H9 (cell line): ENCODE results near the gene HOXD11. TPM values are rescaled to one million over a fixed set of nuclear protein-coding genes. Genes with fewer than 3 reads are reported as not detected.

Source experiments
- DNase-seq: peaks from one replicate; pipeline ENCODE4 v3.0.0-alpha.2; 2017
- H2AFZ ChIP-seq: one replicate; pipeline ENCODE4 v1.6.1; 2013; ENCODE audit warnings: mild to moderate bottlenecking, low read length, control low read depth, moderate library complexity
- H2AK5ac ChIP-seq: 2 replicates; pipeline ENCODE4 v1.6.1; 2013; ENCODE audit warnings: low read length, control low read depth, mixed read lengths; ENCODE audit not compliant: insufficient read length
- H2BK120ac ChIP-seq: one replicate; pipeline ENCODE4 v1.6.1; 2013; ENCODE audit warnings: low read depth, mild to moderate bottlenecking, low read length, control low read depth, inconsistent platforms; ENCODE audit not compliant: poor library complexity, severe bottlenecking
- H2BK12ac ChIP-seq: 2 replicates; pipeline ENCODE4 v1.6.1; 2013; ENCODE audit warnings: low read length, control low read depth, mixed read lengths, low read depth; ENCODE audit not compliant: insufficient read length
- H2BK15ac ChIP-seq: 2 replicates; pipeline ENCODE4 v1.6.1; 2013; ENCODE audit warnings: low read depth, low read length, control low read depth
- H2BK20ac ChIP-seq: one replicate; pipeline ENCODE4 v1.6.1; 2013; ENCODE audit warnings: low read depth, mild to moderate bottlenecking, low read length, control low read depth, inconsistent platforms; ENCODE audit not compliant: poor library complexity, severe bottlenecking
- H2BK5ac ChIP-seq: 2 replicates; pipeline ENCODE4 v1.6.1; 2013; ENCODE audit warnings: low read length, control low read depth, mixed read lengths; ENCODE audit not compliant: insufficient read length
- H3K14ac ChIP-seq: 2 replicates; pipeline ENCODE4 v1.6.1; 2013; ENCODE audit warnings: low read length, control low read depth; ENCODE audit not compliant: insufficient read depth
- H3K18ac ChIP-seq: 2 replicates; pipeline ENCODE4 v1.6.1; 2013; ENCODE audit warnings: low read depth, mild to moderate bottlenecking, mixed read lengths, low read length, control low read depth; ENCODE audit not compliant: insufficient read length
- H3K23ac ChIP-seq: 2 replicates; pipeline ENCODE4 v1.6.1; 2013; ENCODE audit warnings: low read length, control low read depth, mixed read lengths, low read depth; ENCODE audit not compliant: insufficient read length
- H3K23me2 ChIP-seq: 2 replicates; pipeline ENCODE4 v1.6.1; 2013; ENCODE audit warnings: low read depth, mild to moderate bottlenecking, mixed read lengths, low read length, control low read depth; ENCODE audit not compliant: insufficient read length, poor library complexity, severe bottlenecking
- H3K27ac ChIP-seq: 2 replicates; pipeline ENCODE4 v1.5.1; 2013; ENCODE audit warnings: low read length, control low read depth, mixed read lengths, low read depth; ENCODE audit not compliant: insufficient read length
- H3K27me3 ChIP-seq: 2 replicates; pipeline ENCODE4 v1.6.1; 2013; ENCODE audit warnings: low read length, control low read depth, inconsistent platforms; ENCODE audit not compliant: insufficient read depth
- H3K4ac ChIP-seq: 2 replicates; pipeline ENCODE4 v1.6.1; 2013; ENCODE audit warnings: low read depth, mild to moderate bottlenecking, control low read depth, inconsistent platforms, low read length, moderate library complexity
- H3K4me1 ChIP-seq: 2 replicates; pipeline ENCODE4 v1.6.1; 2013; ENCODE audit warnings: low read length, control low read depth, inconsistent platforms; ENCODE audit not compliant: insufficient read depth
- H3K4me2 ChIP-seq: 2 replicates; pipeline ENCODE4 v1.6.1; 2013; ENCODE audit warnings: low read length, control low read depth, mixed read lengths; ENCODE audit not compliant: insufficient read length, insufficient read depth
- H3K56ac ChIP-seq: 2 replicates; pipeline ENCODE4 v1.6.1; 2013; ENCODE audit warnings: low read depth, mild to moderate bottlenecking, mixed read lengths, low read length, control low read depth; ENCODE audit not compliant: insufficient read length
- H3K79me1 ChIP-seq: 2 replicates; pipeline ENCODE4 v1.6.1; 2013; ENCODE audit warnings: low read depth, mild to moderate bottlenecking, moderate library complexity, low read length, control low read depth, inconsistent platforms; ENCODE audit not compliant: insufficient read depth, poor library complexity, severe bottlenecking
- H3K79me2 ChIP-seq: 2 replicates; pipeline ENCODE4 v1.6.1; 2013; ENCODE audit warnings: low read length, control low read depth, inconsistent platforms; ENCODE audit not compliant: insufficient read depth
- H3K9ac ChIP-seq: 2 replicates; pipeline ENCODE4 v1.6.1; 2013; ENCODE audit warnings: low read length, control low read depth, mixed read lengths; ENCODE audit not compliant: insufficient read length; ENCODE audit errors: extremely low read depth
- H3K9me3 ChIP-seq: one replicate; pipeline ENCODE4 v1.6.1; 2013; ENCODE audit warnings: low read depth, low read length, inconsistent platforms; ENCODE audit not compliant: control insufficient read depth
- H3T11ph ChIP-seq: one replicate; pipeline ENCODE4 v1.6.1; 2013; ENCODE audit warnings: mild to moderate bottlenecking, low read length, control low read depth, inconsistent platforms
- H4K20me1 ChIP-seq: one replicate; pipeline ENCODE4 v1.6.1; 2013; ENCODE audit not compliant: control insufficient read depth, insufficient read length, insufficient read depth
- H4K5ac ChIP-seq: 2 replicates; pipeline ENCODE4 v1.6.1; 2013; ENCODE audit warnings: low read depth, mild to moderate bottlenecking, mixed read lengths, low read length, control low read depth; ENCODE audit not compliant: insufficient read length
- H4K8ac ChIP-seq: replicated peaks from 2 replicates; pipeline ENCODE4 v1.6.1; 2013; ENCODE audit warnings: low read length, control low read depth, mixed read lengths, low read depth; ENCODE audit not compliant: insufficient read length
- H4K91ac ChIP-seq: 2 replicates; pipeline ENCODE4 v1.6.1; 2013; ENCODE audit warnings: low read depth, mild to moderate bottlenecking, moderate library complexity, mixed read lengths, low read length, control low read depth; ENCODE audit not compliant: insufficient read length
- H3K27ac Mint-ChIP-seq, 3 experiments: 2 replicates in 2 of 3; 3 replicates in 1 of 3; pipeline ENCODE4 v1.8.0; 2020 to 2021; ENCODE audit warnings: mixed read lengths in 3 of 3, mild to moderate bottlenecking in 1 of 3, moderate library complexity in 1 of 3
- H3K27me3 Mint-ChIP-seq: 2 replicates; pipeline ENCODE4 v1.8.0; 2021; ENCODE audit warnings: low read depth, mild to moderate bottlenecking, moderate library complexity, mixed read lengths
- H3K36me3 Mint-ChIP-seq, 3 experiments: 2 replicates in 2 of 3; 3 replicates in 1 of 3; pipeline ENCODE4 v1.8.0; 2020 to 2021; ENCODE audit warnings: low read depth in 3 of 3, mixed read lengths in 3 of 3; ENCODE audit not compliant: insufficient read depth in 1 of 3
- H3K4me1 Mint-ChIP-seq, 2 experiments: 2 replicates each; pipeline ENCODE4 v1.8.0; 2020; ENCODE audit warnings: mixed read lengths in 2 of 2
- H3K4me3 Mint-ChIP-seq, 2 experiments: 2 replicates in 1 of 2; 3 replicates in 1 of 2; pipeline ENCODE4 v1.8.0; 2020 to 2021; ENCODE audit warnings: mild to moderate bottlenecking in 2 of 2, mixed read lengths in 2 of 2, moderate library complexity in 1 of 2
- H3K9me3 Mint-ChIP-seq, 2 experiments: 2 replicates in 1 of 2; 3 replicates in 1 of 2; pipeline ENCODE4 v1.8.0; 2020; ENCODE audit warnings: mild to moderate bottlenecking in 2 of 2, mixed read lengths in 2 of 2, moderate library complexity in 1 of 2
- WGBS: extraction: QIAGEN DNeasy Blood & Tissue Kit; methylation state at CpG from one replicate; pipeline ENCODE4 v1.1.7; 2013; ENCODE audit warnings: missing lambda C conversion rate, low lambda C conversion rate, mixed read lengths; ENCODE audit not compliant: insufficient read length; ENCODE audit errors: extremely low coverage; 5-methylcytosine and 5-hydroxymethylcytosine counted together
- total RNA-seq: library from RNA; stranded (reverse); gene quantifications from 2 replicates; pipeline ENCODE4 v1.2.1, GENCODE V29; 2021
- TF ChIP-seq, protein P1 (sequence below): fragments of 200-600 bp; sonication (generic); conservative IDR thresholded peaks from 3 replicates; pipeline ENCODE4 v1.8.0; 2021; ENCODE audit warnings: antibody characterized with exemption, mild to moderate bottlenecking

HOXD11 gene
- total RNA-seq, 1 experiment from 2014 or later: not detected

DNA sequence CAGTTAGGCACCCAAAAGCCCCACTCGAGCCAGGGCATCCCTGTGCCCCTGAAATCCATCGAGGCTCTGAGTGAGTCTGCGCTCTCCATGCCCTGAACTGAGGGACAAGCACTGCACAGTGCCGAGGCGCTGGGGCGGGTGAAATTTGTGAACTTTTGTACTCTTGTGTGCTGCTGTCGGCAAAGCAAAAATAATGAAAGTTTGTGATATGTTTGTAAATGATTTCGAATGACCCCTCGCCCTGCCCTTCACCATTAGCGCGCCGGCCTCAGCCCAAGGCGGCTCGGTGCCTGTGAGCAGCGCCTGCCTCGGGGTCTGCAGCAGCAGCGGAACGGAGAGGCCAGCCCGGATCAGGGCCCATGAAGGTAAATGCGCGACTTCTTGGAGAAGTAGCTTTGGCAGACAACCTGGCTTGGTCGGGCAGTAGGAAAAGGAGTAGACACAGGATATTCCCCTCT, 42.4 kb downstream of the HOXD11 start:
- Histone ChIP-seq H3K9ac (no peak overlapping the region), H3K4me1 (no peaks in the 10 kb centered on the region; the same call in 1 of the 2 replicates), H3K18ac (no peak overlapping the region), H3K79me1 (no peaks in the 10 kb centered on the region), H4K91ac (no peak overlapping the region), H3K14ac (no peak overlapping the region), H4K20me1 (no peaks in the 10 kb centered on the region), H2BK12ac (no peak overlapping the region), H2AK5ac (no peak overlapping the region), H2BK120ac (no peak overlapping the region), H3K27ac (no peak overlapping the region), H3K79me2 (no peaks in the 10 kb centered on the region), H3K4me2 (no peak overlapping the region), H2BK20ac (no peak overlapping the region), H3K27me3 (peaks cover 99% of the 10 kb centered on the region), H3K9me3 (no peaks in the 10 kb centered on the region), H4K5ac (no peak overlapping the region), H2BK15ac (no peak overlapping the region), H3K56ac (no peak overlapping the region), H2BK5ac (no peak overlapping the region), H3K23me2 (no peaks in the 10 kb centered on the region), H3K23ac (no peak overlapping the region), H4K8ac (no peak overlapping the region), H3K4ac (no peak overlapping the region), H3T11ph (no peak overlapping the region), H2AFZ (no peak overlapping the region)
- no peaks in the 10 kb centered on the region; a peak in 1 of 7 replicates for H3K36me3 Mint-ChIP-seq
- DNase-seq: no peak
- H3K4me3 Mint-ChIP-seq: no peak overlapping the region; a peak in 1 of 5 replicates
- no peak overlapping the region for H3K27ac Mint-ChIP-seq
- WGBS: no CpG with 5 or more reads among the region's 22 CpGs
- H3K27me3 Mint-ChIP-seq: peaks cover 100% of the 10 kb centered on the region
- H3K9me3 Mint-ChIP-seq: peaks cover 4 to 8% of the 10 kb centered on the region in 2 experiments; a peak in 3 of 5 replicates
- H3K4me1 Mint-ChIP-seq: peaks cover 2 to 21% of the 10 kb centered on the region in 2 experiments; a peak in 3 of 4 replicates
- TF ChIP-seq, protein P1, sequence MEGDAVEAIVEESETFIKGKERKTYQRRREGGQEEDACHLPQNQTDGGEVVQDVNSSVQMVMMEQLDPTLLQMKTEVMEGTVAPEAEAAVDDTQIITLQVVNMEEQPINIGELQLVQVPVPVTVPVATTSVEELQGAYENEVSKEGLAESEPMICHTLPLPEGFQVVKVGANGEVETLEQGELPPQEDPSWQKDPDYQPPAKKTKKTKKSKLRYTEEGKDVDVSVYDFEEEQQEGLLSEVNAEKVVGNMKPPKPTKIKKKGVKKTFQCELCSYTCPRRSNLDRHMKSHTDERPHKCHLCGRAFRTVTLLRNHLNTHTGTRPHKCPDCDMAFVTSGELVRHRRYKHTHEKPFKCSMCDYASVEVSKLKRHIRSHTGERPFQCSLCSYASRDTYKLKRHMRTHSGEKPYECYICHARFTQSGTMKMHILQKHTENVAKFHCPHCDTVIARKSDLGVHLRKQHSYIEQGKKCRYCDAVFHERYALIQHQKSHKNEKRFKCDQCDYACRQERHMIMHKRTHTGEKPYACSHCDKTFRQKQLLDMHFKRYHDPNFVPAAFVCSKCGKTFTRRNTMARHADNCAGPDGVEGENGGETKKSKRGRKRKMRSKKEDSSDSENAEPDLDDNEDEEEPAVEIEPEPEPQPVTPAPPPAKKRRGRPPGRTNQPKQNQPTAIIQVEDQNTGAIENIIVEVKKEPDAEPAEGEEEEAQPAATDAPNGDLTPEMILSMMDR: no peak
